OCI-LY3 (cell line): ENCODE measurements around the gene ACTMAP.

Experiments used
- CTCF ChIP-seq: fragments of 200-600, 300-600 bp; sonication (generic); IDR thresholded peaks from 2 replicates; pipeline ENCODE4 v1.5.1; 2014; ENCODE audit warnings: antibody characterized with exemption, low read length, low read depth
- EZH2phosphoT487 ChIP-seq: fragments of 200-600 bp; shearing (Covaris generic); IDR thresholded peaks from 2 replicates; pipeline ENCODE4 v1.6.1; 2018; ENCODE audit warnings: antibody characterized with exemption, mixed run types, low read depth

- no peak for TF ChIP-seq CTCF
- no peak for TF ChIP-seq EZH2phosphoT487
These were observed 48.5 kb downstream of the ACTMAP start for GRCh38 chr19:40701758-40702157.
